IPS-NIHi7 (cell line): ENCODE results near the gene PELI2.
A peak's percentile ranks its signal among the peaks of the same experiment; 100 is the strongest.

Experiments used
- DNase-seq: peaks from one replicate; pipeline ENCODE4 v3.0.0; 2012; ENCODE audit warnings: mixed read lengths; ENCODE audit errors: extremely low spot score

The PELI2 gene

DNA sequence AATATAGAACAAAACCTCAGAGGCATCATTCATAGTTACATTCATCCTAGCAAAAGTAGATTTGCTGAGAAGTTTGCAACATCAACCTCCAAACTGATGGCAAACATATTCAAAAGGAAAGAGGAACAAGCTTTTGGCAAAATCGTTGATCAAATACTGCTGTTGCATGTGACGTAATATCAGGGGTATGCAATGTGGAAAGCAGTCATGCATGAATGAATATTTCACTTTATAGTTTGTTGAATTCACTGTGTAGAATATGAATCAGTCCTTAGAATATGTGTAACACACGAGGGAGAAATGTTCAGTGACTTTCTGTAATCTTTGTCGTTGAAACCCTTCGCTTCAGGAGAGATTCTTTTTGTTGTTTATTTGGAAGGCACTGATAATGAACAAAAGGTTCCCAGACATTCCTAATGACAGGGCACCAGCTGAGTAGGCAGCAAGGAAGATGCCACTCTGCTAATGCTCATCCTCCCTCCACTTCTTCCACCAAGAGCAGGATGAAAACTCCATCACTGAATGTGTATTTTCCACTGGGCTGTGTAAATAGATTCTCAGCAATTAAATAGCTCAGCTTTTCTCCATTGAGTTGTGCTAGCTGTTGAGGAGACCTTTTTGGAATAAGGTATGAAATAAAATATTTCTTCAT lies 126.1 kb downstream of the PELI2 start:
- no peak for DNase-seq

DNA sequence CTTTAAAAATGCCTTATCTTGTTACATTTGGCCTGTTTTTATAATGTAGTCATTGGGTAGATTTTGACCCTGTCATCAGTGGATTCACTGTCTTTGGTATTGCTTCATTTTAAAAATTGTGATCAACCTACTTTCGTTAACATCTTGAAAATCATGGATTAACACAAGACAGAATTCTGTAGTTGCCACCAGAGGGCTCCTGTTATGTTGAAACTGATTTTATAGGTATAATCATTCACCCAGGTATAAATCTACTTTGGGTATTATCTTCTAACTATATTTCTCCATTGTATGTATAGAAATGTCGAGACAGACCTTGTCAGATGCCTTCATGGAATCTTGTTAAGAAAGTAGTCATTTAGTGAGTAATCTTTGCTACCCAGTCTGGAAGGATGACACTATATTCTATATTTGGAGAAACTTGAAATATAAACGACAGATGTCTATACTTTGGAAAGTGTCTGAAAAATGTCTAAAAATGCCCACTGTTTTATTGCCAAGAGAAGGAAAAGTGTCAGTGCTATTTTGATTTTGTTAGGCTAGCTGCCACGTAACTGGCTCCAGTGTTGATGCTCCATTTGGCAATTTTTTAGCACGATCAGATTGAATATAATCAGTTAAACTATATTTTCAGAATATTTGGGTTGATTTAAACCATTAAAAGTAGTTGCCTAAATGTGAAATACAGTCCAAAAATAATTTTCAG lies 129.4 kb downstream of the PELI2 start:
- DNase-seq: no peak

DNA sequence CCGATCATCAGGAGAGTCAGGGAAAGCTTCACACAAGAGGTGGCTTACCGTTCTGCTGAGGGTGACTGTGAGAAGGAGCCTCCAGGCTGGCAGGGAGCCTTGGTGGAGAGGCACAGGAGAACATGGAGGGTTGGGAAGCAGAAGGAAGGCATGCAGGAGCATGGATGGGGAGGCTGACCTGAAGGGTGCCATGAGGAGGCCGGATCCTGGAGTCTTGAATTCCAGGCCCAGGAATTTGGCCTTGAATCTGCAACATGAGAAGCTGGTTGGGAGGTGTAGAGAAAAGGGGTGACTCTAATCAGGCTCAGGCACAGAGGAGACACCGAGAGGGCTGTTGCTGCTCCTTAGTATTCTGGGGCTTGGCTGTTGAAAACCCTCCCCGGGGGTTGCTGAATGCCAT lies 130.2 kb downstream of the PELI2 start:
- DNase-seq: no peak

DNA sequence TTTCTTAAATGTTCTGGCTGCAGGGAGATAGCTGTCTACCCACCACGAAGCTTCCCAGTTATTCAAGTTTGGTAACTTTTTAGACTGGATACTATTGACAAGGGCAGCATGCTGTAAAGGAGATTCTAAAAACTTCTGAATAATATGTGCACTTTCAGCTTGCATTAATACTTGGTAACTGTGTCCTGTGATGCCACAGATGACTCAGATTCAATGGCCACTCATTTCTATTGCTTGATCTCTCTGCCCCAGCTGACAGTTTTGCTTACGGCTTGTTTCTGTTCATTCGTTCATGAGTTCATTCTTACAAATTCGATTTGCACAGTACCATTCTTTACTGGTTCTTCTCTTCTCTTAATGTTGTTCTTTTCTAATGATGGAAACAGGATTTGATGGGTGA lies 142.8 kb downstream of the PELI2 start:
- DNase-seq: no peak

DNA sequence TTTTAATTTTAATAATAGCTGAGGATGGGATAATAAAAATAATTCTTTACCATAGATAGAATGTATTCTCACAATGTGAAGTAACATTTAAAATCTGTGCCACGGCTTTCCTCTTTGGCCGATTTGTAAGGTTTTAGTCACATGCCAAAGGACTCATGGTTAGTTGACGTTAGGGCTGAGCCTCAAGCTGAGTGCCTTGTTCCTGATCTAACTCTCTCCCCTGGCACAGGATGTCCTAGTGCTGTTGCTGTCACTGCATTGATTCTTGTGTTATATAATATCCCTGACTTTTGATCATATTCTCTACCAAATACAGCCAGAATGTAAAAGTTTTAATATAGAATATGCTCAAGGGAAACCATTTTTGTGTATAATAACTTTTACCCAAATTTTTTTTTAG lies 144.3 kb downstream of the PELI2 start:
- DNase-seq: no peak

DNA sequence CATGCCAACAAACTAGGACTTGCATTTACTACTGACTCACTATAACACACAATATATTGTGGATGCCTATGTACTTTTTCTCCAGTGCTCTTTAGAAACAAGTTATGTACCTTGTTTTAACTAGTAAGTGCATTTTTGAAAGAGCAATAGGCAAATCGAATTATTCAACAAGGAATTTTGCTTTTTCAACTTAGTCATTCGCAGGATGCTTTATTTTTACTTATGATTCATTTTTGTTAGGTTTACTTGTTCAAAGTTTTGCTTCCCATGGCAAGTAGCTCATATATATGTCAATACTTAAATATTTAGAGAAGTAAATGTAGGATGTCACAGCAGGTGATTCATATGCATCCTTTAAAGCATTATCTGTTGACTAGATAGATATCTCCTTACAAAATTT lies 149.8 kb downstream of the PELI2 start:
- no peak for DNase-seq

DNA sequence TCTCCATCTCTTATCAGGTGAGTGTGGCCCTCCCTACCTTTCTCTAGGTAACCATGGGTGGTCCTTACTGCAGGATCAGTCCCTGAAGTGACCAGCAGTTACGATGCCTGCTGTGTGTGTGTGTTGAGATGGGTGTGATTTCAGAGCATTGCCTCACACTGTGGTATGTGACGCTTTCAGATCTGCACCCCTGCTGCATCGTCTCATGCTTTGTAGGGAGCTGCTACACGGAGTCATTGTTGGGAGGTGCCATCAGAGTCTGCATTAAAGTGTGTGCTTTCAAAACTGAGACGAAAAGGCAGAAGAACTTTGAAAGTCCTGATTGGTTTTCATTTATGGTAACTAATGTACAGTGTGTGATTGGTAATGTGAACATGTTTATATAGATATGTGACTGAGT lies 150.5 kb downstream of the PELI2 start:
- no peak for DNase-seq

DNA sequence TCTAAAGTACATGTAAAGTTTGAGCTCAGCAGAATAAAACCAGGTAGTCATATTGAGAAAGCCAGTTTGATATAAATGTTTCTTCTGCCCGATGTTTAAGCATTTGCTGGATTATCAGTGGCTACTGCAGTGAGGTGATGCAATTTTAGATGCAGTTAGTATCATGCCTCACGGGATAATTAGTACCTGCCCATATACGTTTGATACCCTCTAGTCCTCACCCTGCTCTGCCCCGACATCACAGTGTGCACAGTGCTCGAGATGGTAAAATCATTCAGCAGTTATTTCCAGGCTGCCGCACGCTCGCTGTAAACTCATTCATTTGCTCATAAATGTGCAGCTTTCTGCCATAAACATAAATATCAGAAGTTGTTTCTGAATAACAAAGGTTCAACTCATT lies 152.7 kb downstream of the PELI2 start:
- no peak for DNase-seq

DNA sequence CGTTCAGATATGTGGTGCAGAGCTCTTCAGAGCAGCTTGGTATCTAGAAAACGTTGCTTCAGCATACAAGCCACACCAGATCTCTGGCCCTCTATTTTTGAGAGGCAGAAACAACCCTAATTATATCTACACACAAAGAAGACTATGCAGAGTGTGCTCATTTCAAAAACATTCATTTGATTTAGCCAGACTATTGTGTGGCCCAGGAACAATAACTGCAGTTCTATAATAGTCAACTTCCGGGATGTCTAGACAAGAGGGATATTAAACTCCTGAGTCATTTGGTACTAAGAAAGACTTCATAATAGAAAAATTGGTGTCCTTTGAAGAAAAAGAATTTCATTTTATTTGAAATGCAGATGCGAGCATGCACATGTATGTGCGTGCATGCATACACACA lies 153.8 kb downstream of the PELI2 start:
- no peak for DNase-seq

DNA sequence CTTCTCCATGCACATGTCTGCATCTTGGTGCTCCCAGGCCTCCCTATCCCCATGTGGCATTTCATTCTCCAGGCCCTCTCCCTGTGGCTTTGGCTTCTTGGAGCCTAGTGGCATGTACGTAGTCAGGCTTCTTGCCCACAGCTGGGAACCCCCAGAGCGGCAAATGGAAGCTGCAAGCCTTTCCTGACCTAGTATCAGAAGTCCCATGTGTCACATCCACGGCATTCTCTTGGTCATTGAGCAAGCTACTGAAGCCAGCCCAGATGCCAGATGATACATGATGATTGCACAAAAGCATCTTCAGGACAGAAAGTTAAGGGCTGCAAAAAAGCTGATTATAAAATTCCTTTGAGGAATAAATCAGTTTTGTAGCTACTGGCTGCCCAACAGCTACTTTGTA lies 154.9 kb downstream of the PELI2 start:
- DNase-seq: no peak

DNA sequence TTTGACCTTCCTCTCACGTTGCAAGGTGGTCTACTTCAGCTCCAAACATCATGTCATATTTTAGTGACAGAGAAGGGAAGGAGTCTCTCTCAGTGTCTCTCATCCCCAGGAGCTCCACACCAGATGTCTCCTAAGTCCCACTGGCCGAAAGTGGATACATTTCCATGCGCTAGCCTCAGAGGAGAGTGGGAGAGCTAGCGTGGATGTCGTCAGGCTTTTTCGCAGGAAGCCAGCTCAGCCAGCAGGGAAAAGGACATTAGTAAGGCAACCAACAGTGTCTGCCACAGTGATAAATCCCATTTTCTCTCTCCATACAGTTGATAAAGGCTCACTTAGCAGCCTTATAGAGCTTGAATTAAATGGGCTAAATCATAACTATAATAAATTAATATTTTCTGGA lies 155.7 kb downstream of the PELI2 start:
- no peak for DNase-seq

DNA sequence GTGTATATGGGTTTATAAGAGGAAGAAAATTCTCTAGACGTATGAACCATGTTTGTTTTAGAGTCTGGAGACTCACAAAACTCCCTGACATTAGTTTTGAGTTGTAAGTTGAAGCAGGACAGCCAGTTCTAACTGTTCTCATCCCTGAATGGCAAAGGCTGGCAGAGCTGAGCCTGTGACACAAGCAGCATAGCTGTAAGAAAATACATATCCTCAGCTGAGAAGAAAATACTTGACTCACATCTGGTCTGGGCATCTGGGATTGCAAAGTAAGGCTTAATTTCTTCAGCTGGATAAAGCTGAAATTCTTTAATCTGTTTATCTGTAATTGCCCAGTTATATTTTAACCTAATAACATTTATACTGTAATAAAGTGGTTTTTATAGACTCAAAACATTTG lies 156.3 kb downstream of the PELI2 start:
- DNase-seq: no peak

DNA sequence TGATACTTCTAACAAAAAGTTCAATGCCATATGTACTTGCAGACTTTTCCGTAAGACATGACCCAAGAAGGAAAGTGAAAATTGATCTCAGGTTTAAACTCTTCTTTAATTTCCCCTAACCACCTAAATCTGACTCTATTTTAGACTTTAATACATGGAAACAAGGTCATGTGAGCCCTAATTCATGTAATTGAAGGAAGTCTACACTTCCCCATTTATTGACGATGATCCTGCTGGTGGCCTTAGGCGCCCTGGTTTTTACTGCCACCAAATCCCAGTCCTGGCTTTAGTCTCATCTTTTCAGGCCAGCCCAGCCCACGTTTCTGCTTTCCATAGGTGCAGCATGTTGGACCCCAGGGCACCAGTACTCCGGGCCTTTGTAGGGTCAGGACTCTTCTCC lies 157.9 kb downstream of the PELI2 start:
- no peak for DNase-seq

DNA sequence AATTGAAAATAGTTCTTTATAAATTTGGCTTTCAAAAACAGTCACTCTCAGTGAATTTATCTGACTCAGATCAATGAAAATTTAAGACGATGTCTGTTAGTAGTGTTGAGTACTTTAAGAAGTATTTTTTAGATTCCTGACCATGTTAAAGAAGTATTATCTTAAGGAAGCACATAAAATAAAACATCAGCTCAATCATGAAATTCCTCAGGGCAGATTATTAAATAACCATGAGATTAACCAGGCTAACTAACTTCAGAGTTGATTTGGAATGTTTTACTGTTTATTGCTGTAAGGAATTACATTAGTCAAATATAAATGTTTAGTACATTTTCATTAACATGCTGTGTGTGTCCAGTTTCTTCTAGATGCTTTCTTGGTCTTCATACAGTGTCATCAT lies 160.2 kb downstream of the PELI2 start:
- DNase-seq: no peak

DNA sequence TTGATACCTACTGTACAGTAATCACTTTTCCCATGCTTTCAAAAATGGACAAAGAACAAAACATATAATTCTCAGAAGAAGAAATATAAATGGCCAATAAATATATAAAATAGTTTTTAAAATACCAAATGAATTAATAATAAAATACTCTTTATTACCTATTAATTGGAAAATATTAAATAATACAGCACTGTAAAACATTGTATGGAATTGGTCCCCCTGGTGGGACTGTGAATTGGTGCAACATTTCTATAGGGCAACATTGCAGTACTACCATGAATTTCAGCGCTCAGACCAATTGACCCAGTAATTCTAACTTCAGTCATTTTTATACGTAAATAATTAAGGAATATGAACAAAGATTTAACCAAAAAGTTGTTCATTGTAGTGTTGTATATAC lies 162.6 kb downstream of the PELI2 start:
- DNase-seq: no peak

DNA sequence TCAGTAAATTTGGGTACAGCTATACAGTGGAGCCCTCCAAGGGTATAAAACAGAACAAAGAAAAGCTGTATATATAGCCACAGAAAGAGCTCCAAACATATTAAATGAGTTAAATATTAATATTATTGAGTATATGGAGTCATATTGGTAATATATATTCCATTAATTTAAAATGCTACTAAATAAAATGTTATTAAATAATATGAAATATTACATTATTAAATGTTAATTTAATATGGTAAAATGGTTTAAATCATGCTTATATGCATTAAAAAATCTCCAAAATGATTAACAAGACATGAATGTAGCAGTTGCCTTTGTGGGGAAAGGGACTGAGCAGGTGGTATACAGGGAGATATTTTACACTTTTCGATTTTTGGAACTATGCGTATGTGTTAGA lies 164.0 kb downstream of the PELI2 start:
- DNase-seq: no peak

DNA sequence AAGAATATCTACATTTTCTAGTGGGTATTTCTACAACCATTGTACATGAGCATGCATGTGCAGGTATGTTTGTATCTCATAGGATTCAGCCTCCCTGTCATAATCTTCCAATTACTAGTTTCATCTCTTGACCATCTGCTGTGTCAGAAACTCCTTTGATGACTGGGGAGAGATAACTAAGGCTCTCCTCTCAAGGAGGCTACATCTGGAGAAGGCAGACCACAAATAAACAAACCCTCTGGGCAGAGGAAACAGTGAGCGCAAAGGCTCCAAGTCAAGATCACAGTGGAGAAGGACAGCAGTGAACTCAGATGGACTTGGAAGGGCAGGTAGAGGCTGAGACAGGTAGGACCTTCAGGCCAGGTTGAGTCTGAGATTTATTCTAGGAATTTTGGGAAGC lies 166.4 kb downstream of the PELI2 start:
- DNase-seq: no peak

DNA sequence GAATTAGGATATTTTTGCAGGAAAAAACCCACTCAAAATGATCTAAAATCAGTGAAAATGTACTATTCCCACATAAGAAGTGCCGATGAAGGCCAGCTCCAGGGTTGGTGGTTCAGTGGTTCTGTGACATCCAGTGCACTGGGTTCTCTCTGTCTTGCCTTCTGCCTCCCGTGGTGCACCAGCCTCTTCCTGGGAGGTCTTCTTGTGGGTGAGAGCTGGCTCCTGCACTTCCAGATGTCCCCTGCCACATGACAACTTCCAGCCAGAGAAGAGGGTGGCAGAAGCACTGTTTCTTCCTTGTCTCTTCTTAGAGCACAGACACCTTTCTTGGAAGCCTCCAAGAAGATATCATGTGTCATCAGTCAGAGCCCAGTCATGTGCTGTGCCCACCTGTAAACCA lies 170.9 kb downstream of the PELI2 start:
- DNase-seq: no peak

DNA sequence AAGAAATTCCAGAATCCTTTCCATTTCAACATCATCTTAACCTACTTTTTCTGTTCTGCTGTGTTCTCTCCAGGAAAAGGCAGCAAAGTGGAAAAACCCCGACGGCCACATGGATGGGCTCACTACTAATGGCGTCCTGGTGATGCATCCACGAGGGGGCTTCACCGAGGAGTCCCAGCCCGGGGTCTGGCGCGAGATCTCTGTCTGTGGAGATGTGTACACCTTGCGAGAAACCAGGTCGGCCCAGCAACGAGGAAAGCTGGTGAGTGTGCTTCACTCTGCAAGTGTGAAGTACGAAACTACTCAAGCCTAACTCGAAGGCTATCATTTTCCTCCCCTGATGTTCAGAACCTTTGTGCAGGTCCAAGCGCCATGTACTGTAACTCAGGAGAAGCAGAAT lies 172.0 kb downstream of the PELI2 start:
- no peak for DNase-seq

DNA sequence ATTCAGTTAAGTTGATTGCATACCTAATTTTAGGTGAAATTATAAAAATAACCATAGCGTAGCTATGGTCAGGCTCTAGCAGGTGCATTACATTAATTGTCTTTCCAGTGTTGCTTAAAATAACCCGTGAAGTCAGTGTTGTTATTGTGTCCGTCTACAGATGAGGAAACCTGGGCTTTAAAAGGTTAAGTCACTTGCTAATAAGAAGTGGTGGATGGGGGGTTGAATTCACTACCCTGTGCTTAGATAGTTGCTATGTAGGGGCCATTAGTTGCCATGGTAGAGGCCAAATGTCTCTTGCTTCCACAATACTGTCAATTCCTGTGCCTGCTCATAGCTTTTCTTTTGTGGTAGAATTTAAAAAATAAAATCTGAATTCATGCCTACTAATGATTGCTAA lies 174.8 kb downstream of the PELI2 start:
- no peak for DNase-seq

DNA sequence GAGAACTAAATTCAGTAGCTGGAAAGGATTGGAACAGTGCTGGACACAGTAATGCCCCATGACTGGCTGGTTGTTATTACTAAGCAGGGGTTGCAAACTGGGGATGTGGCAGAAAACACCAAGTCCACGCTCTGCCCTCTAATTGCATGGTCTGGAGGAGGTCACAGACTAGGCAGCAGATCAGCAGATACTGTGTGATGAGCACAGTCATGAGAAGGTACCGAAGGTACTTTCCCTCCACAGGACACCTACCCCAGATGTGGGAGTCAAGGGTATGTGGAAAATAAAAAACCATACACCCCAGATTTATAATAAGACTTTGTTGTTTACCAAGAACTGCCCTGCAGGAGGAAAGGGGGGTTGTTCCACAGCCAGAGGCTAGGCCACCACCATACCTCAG lies 175.3 kb downstream of the PELI2 start:
- DNase-seq: no peak

DNA sequence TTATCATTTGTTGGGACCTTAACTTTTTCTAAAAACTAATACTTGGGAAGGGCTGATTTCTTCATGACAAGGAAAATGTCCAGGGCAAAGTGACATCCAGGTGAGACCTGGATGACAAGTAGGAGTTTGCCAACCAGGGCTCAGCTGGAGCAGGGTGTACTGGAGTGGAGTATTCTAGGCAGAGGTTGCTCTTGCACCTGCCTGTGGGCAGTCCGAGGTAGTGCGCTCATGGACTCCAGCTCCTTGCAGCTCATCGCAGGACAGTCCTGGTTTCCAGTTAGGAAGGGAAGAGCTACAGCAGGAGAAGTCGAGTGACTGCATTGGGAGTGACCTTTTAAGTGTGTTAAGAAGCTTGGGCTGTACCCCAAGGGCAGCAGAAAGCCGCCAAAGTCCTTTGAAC lies 175.9 kb downstream of the PELI2 start:
- peak; percentile 32 for DNase-seq

DNA sequence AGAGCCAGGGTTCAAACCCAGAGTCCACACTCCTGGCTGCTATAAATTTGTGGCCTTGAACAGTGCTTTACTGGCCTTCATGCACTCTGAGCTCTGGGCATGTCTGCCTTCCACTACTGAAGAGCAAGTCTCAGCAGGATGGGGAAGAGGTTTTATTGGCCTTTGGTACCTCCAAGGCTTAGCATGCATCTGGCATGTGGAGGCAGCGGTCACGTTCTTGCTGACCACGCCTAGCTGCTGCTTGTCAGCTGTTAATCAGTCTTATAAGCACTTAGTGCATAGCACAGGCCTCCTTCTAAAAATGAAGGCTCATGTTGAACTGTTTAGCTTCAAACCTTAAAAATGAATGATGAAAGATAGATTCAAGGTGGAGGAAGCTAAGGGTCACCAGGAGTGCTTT lies 177.5 kb downstream of the PELI2 start:
- DNase-seq: no peak

DNA sequence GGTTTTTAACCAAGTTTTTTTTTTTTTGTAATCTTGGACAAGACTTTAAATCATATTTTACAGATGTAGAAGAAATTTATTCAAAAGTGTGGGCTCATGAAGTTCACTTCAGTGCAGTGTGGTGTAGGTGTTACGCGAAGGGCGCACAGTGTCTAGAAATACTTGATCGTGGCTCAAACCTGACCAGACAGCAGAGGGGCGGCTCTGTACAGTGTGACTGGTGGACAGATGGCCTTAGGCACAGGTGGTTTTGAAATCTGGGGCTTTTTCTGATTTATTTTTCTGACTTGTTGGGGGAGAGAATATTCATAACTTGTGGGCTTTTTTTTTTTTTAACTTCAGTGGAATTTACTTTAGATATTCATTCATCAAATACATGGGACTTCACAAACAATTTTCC lies 179.2 kb downstream of the PELI2 start:
- DNase-seq: no peak
